Spleen (tissue), 11 donors: ENCODE data around the gene PDCD1. TPM values are rescaled to one million over a fixed set of nuclear protein-coding genes. Genes with fewer than 3 reads are reported as not detected.

Source experiments
- DNase-seq: peaks from one replicate; pipeline ENCODE4 v3.0.0-alpha.2; 2020
- H3K27ac ChIP-seq, 8 donors: fragments of 200-600 bp; sonication (generic) in 7 of 8; 1 replicate in 4 of 8; 2 replicates in 4 of 8; pipeline versions ENCODE4 v1.5.0 to v1.8.0; 2016 to 2021; ENCODE audit warnings: inconsistent platforms in 4 of 8, mild to moderate bottlenecking in 4 of 8, moderate library complexity in 1 of 8
- H3K27me3 ChIP-seq, 7 donors: fragments of 200-600 bp; sonication (generic) in 6 of 7; replicated peaks in 1 of 7; 1 replicate in 4 of 7; 2 replicates in 3 of 7; pipeline versions ENCODE4 v1.5.0 to v1.8.0; 2016 to 2021; ENCODE audit warnings: inconsistent platforms in 3 of 7, mild to moderate bottlenecking in 1 of 7
- H3K36me3 ChIP-seq, 6 donors: fragments of 200-600 bp; sonication (generic) in 5 of 6; 1 replicate in 4 of 6; 2 replicates in 2 of 6; pipeline versions ENCODE4 v1.5.0 to v1.8.0; 2016 to 2021; ENCODE audit warnings: inconsistent platforms in 2 of 6
- H3K4me1 ChIP-seq, 6 donors: fragments of 200-600 bp; sonication (generic) in 5 of 6; 1 replicate in 3 of 6; 2 replicates in 3 of 6; pipeline versions ENCODE4 v1.5.0 to v1.8.0; 2016 to 2021; ENCODE audit warnings: inconsistent platforms in 3 of 6
- H3K4me3 ChIP-seq, 8 donors: fragments of 200-600 bp; sonication (generic) in 7 of 8; 1 replicate in 4 of 8; 2 replicates in 4 of 8; pipeline versions ENCODE4 v1.5.0 to v1.8.0; 2016 to 2021; ENCODE audit warnings: inconsistent platforms in 4 of 8, mild to moderate bottlenecking in 4 of 8, moderate library complexity in 2 of 8
- H3K9me3 ChIP-seq, 8 donors: fragments of 200-600 bp; sonication (generic) in 7 of 8; 1 replicate in 4 of 8; 2 replicates in 4 of 8; pipeline versions ENCODE4 v1.5.0 to v1.8.0; 2016 to 2021; ENCODE audit warnings: inconsistent platforms in 4 of 8
- POLR2A ChIP-seq, 3 donors: fragments of 450-650 bp; IDR thresholded peaks; one replicate each; pipeline ENCODE4 v1.5.1; 2017; ENCODE audit warnings: antibody characterized with exemption in 3 of 3, mild to moderate bottlenecking in 1 of 3
- POLR2AphosphoS5 ChIP-seq, 3 donors: sonication (generic); formaldehyde crosslinking; IDR thresholded peaks; one replicate each; pipeline ENCODE4 v1.5.1; 2017; ENCODE audit warnings: antibody characterized with exemption in 3 of 3
- WGBS, 5 donors: extraction: QIAGEN DNeasy Blood & Tissue Kit in 3 of 5; methylation state at CpG; one replicate each; pipeline versions ENCODE4 v1.1.5 to v1.1.7; 2013 to 2018; 5-methylcytosine and 5-hydroxymethylcytosine counted together
- intact Hi-C: fragments of 100-400 bp; cut with DNase I; formaldehyde crosslinking; loops from one replicate; pipeline ENCODE4 v1.15.0; 2023; ENCODE audit warnings: low total_unique reads
- polyA plus RNA-seq, 3 donors: library from polyadenylated mRNA; stranded (reverse); fragments of 200-250 nt; gene quantifications; one replicate each; pipeline ENCODE4 v1.2.1, GENCODE V29; 2013
- total RNA-seq, 7 donors: library from RNA; depleted of rRNA in 3 of 7; stranded (reverse); fragments of >200 nt in 3 of 7; fragmentation: NEBNext Ultra II Directional in 4 of 7; extraction: Animal tissue kit (Norgen Biotek cat#: 25700) in 4 of 7; gene quantifications; one replicate each; pipeline versions ENCODE4 v1.1.0 to v1.2.1, GENCODE V29; 2016 to 2021
- TF ChIP-seq, protein P1 (sequence below), 11 experiments: fragments of 200-600 bp in 7 of 11; fragments of 450-650 bp in 4 of 11; sonication (generic) in 4 of 11; IDR thresholded peaks in 8 of 11; conservative IDR thresholded peaks in 3 of 11; 1 replicate in 7 of 11; 2 replicates in 4 of 11; pipeline versions ENCODE4 v1.4.0 to v1.8.0; 2016 to 2021; ENCODE audit warnings: antibody characterized with exemption in 11 of 11, inconsistent platforms in 4 of 11, mild to moderate bottlenecking in 1 of 11
- donor health status: healthy with polysubstance abuse.
- donor health status: DM: no; HTN: no; CAD: no; lungs with moderate emphysema.
- donor health status: DM: no; HTN: no; CAD: no.
- donor health status: Bipolar disorder and iron deficiency.
- donor health status: healthy.
- donor health status: DM: no; HTN: no; CAD: no.
- donor health status: DM: yes; HTN: yes; CAD: no.

The PDCD1 gene
- total and polyA plus RNA-seq, 10 donors: 2.7 to 7.9 (median 5.3) TPM

DNA sequence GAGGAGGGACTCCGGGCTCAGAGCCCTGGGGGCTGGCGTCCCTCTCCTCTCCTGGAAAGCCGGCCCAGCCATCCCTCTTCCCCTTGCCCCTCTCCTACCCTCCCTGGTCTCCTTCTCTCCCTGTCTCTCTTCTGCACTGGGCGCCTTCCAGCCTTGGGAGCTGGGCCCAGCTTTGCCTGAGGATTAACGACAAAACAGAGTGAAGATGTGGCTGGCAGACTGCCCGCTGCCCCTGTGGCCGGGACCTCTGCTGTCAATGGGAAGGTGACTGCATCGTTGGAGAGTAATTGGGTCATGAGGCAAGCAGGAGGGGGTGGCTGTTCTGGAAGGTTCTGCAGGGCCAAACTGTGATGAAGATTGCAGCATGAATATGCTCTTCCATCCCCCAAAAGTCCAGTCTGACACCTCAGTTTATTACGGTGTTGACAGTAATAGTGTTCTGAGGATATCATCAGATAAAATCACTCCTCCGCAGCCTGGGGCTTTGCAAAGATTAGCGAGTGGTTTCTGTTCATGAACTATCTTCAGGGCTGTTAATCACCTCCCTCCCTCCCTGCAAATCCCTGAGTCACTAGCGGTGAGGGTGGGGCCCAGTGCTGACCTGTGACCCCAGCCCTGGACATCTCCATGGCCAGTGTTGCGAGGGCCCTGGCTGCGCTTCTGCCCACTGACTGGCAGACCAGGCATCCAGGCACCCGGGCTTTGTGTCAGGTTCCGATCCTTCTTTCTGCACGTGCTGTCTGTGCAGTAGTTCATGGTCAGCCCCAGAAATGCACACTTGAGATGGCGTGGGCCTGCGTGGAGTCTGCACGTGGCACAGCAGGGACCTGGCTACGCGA, 33.8 kb upstream of the PDCD1 start:
- intact Hi-C loops: no loop called here
- WGBS, 5 donors: 84 to 93% (median 88%) methylated on average over 22 of the region's 22 CpGs
- DNase-seq: peak; percentile 65
- Histone ChIP-seq H3K9me3 (peaks cover 0 to 6% (median 0%) of the 10 kb centered on the region in 8 donors), H3K36me3 (peaks cover 0 to 17% (median 0%) of the 10 kb centered on the region in 6 donors), H3K27ac (no peak overlapping the region), H3K4me3 (no peak overlapping the region), H3K4me1 (peaks cover 0 to 20% (median 12%) of the 10 kb centered on the region in 6 donors), H3K27me3 (no peaks in the 10 kb centered on the region)
- TF ChIP-seq POLR2AphosphoS5 (IDR thresholded peaks at IDR 0.05) (no peak), POLR2A (IDR thresholded peaks at IDR 0.05) (no peak)
- TF ChIP-seq, protein P1, sequence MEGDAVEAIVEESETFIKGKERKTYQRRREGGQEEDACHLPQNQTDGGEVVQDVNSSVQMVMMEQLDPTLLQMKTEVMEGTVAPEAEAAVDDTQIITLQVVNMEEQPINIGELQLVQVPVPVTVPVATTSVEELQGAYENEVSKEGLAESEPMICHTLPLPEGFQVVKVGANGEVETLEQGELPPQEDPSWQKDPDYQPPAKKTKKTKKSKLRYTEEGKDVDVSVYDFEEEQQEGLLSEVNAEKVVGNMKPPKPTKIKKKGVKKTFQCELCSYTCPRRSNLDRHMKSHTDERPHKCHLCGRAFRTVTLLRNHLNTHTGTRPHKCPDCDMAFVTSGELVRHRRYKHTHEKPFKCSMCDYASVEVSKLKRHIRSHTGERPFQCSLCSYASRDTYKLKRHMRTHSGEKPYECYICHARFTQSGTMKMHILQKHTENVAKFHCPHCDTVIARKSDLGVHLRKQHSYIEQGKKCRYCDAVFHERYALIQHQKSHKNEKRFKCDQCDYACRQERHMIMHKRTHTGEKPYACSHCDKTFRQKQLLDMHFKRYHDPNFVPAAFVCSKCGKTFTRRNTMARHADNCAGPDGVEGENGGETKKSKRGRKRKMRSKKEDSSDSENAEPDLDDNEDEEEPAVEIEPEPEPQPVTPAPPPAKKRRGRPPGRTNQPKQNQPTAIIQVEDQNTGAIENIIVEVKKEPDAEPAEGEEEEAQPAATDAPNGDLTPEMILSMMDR (IDR thresholded peaks at IDR 0.05 in 8 of 11, conservative IDR thresholded peaks at IDR 0.05 in 3 of 11): no peak

DNA sequence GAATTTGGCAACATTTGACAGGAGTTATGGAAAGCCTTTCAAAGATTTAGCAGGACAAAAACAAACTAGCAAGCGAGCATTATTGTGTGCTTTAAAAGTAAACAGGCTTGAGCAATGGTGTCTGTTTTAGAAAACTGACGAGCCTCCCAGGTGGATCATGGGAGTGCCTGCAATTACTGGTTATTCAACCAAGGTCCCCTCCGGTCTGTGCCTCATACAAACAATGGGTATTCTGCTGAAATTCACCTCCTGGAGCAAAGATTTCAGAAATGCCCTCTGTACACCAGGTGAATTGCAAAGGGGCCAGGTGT, 33.2 kb upstream of the PDCD1 start:
- intact Hi-C loops: no loop called here
- Histone ChIP-seq H3K27ac (no peak overlapping the region), H3K27me3 (no peaks in the 10 kb centered on the region), H3K4me3 (no peak overlapping the region), H3K4me1 (peaks cover 0 to 20% (median 12%) of the 10 kb centered on the region in 6 donors), H3K36me3 (peaks cover 0 to 23% (median 0%) of the 10 kb centered on the region in 6 donors), H3K9me3 (peaks cover 0 to 6% (median 0%) of the 10 kb centered on the region in 8 donors)
- WGBS, 5 donors: 85 to 94% (median 93%) methylated on average over 3 of the region's 3 CpGs
- TF ChIP-seq POLR2AphosphoS5 (IDR thresholded peaks at IDR 0.05) (no peak), POLR2A (IDR thresholded peaks at IDR 0.05) (no peak)
- TF ChIP-seq, protein P1 (IDR thresholded peaks at IDR 0.05 in 8 of 11, conservative IDR thresholded peaks at IDR 0.05 in 3 of 11): no peak
- no peak for DNase-seq

DNA sequence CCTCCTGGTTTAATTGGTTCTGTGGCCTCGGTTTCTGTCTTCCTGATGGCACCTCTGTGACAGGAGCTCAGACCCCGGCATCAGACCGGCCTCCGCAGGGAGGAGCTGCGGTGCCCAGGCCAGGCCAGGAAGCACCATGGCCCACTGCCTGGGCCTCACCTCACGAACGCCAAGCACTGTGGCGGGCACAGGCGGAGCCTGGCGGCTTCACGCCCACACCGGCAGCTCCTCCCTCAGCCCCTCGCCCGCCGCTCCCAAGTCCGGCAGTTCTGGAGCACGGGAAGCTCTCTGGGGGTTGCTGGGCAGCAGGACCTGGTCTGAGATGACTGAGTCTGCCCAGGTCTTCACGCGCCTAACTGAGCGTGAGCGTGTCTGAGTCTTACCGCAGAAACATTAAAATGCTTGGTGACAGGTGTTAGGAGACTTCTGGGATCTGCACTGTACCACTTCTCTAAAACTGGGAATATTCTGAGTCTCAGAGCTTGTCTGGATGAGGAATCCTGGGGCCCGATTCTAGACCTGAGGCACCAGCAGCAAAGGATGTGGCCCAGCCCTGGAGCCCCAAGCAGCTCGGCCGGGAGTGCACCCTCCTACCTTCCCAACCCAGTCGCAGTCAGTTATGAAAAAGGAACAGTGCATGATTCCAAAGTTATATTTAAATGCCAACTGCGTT, 32.8 kb upstream of the PDCD1 start:
- H3K9me3 ChIP-seq: peaks cover 0 to 6% (median 0%) of the 10 kb centered on the region in 8 donors
- peaks cover 0 to 25% (median 12%) of the 10 kb centered on the region in 6 donors for H3K4me1 ChIP-seq
- TF ChIP-seq POLR2AphosphoS5 (IDR thresholded peaks at IDR 0.05): no peak
- no peak overlapping the region for H3K27ac ChIP-seq
- DNase-seq: peak; percentile 63
- 91 to 98% (median 94%) methylated on average over 21 to 27 of the region's 27 CpGs for WGBS, 5 donors
- no peak overlapping the region for H3K4me3 ChIP-seq
- intact Hi-C loops: no loop called here
- H3K36me3 ChIP-seq: peaks cover 0 to 27% (median 0%) of the 10 kb centered on the region in 6 donors
- no peaks in the 10 kb centered on the region for H3K27me3 ChIP-seq

DNA sequence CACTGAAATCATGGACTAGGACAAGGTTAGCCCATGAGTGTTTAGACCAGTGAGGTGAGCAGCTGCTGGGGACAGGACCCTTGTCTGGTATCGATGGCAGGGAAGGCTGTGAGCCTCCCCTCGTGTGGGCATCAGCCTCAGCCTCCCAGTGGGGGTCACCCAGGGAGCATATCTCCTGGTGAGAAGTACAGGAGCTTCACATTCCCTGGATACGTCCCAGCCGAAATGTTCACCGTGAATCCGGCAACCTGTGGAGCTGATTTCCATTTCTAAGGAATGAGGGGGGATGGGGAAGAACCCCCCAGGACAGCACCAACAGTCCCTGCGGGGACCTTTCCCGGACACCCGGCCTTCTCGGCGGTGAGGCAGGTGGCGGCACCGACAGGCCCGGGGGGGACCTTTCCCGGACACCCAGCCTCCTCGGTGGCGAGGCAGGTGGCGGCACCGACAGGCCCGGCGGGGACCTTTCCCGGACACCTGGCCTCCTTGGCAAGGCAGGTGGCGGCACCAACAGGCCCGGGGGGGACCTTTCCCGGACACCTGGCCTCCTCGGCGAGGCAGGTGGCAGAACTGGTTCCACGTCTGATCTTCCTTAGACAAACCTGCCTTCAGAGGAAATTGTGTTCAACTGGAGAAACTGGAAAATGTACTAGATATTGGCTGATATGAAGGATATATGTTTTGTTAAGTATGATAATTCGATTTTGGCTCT, 32.0 kb upstream of the PDCD1 start:
- Histone ChIP-seq H3K36me3 (peaks cover 0 to 28% (median 0%) of the 10 kb centered on the region in 6 donors), H3K4me3 (no peak overlapping the region), H3K27ac (no peak overlapping the region), H3K9me3 (peaks cover 0 to 6% (median 0%) of the 10 kb centered on the region in 8 donors), H3K27me3 (no peaks in the 10 kb centered on the region), H3K4me1 (peaks cover 0 to 27% (median 6%) of the 10 kb centered on the region in 6 donors)
- no peak for DNase-seq
- intact Hi-C loops: no loop called here
- TF ChIP-seq, protein P1 (IDR thresholded peaks at IDR 0.05 in 8 of 11, conservative IDR thresholded peaks at IDR 0.05 in 3 of 11): no peak
- TF ChIP-seq POLR2A (IDR thresholded peaks at IDR 0.05) (no peak), POLR2AphosphoS5 (IDR thresholded peaks at IDR 0.05) (no peak)
- 94 to 97% (median 95%) methylated on average over 25 to 29 of the region's 29 CpGs for WGBS, 5 donors
